Measurements from ENCODE around the gene ABCC12. TPM values are rescaled to one million over a fixed set of nuclear protein-coding genes. Genes with fewer than 3 reads are reported as not detected.

Gene ABCC12
- total and polyA plus RNA-seq, 2 donors (not counting 1 experiment from before 2014, with no cell fraction given): not detected

GRCh38 chr16:48138543-48138942, 17.2 kb downstream of the ABCC12 start:
- Histone ChIP-seq H3K4me2 (ENCODE audit: extremely low read depth, insufficient read depth, low read length) (no peak overlapping the region), H3K9ac (ENCODE audit: insufficient read depth, low read length) (no peak overlapping the region), H3K79me2 (ENCODE audit: control insufficient read depth, insufficient read depth, low read length) (no peaks in the 10 kb centered on the region), H3K27me3 (ENCODE audit: control insufficient read depth, insufficient read depth, low read length) (no peaks in the 10 kb centered on the region), H3K27ac (ENCODE audit: insufficient read depth, low read length) (no peak overlapping the region), H3K36me3 (ENCODE audit: control insufficient read depth, insufficient read depth, low read length) (no peaks in the 10 kb centered on the region), H3K4me1 (ENCODE audit: control insufficient read depth, extremely low read depth, insufficient read depth, low read length) (no peaks in the 10 kb centered on the region), H2AFZ (ENCODE audit: low read length) (no peak overlapping the region), H3K9me3 (ENCODE audit: control insufficient read depth, insufficient read depth, low read depth, low read length) (no peaks in the 10 kb centered on the region), H3K4me3 (replicated peaks in 1 of 4; ENCODE audit: control extremely low read depth in 1 of 4, insufficient read depth in 1 of 4, low read depth in 3 of 4, low read length in 4 of 4) (no peak overlapping the region), H4K20me1 (ENCODE audit: control insufficient read depth, extremely low read depth, insufficient read depth, low read length) (no peaks in the 10 kb centered on the region)
- TF ChIP-seq EZH2 (IDR thresholded peaks at IDR 0.05; ENCODE audit: low read length, missing control alignments) (no peak), CTCF (conservative IDR thresholded peaks at IDR 0.05 in 1 of 2, IDR thresholded peaks at IDR 0.05 in 1 of 2; ENCODE audit: low read depth in 1 of 2, low read length in 2 of 2) (no peak)
- no peak for DNase-seq (ENCODE audit: low read depth in 2 of 2)

GRCh38 chr16:48137822-48138221, 18.0 kb downstream of the ABCC12 start:
- Histone ChIP-seq H3K79me2 (ENCODE audit: control insufficient read depth, insufficient read depth, low read length) (no peaks in the 10 kb centered on the region), H4K20me1 (ENCODE audit: control insufficient read depth, extremely low read depth, insufficient read depth, low read length) (no peaks in the 10 kb centered on the region), H3K36me3 (ENCODE audit: control insufficient read depth, insufficient read depth, low read length) (no peaks in the 10 kb centered on the region), H3K27me3 (ENCODE audit: control insufficient read depth, insufficient read depth, low read length) (no peaks in the 10 kb centered on the region), H3K4me3 (replicated peaks in 1 of 4; ENCODE audit: control extremely low read depth in 1 of 4, insufficient read depth in 1 of 4, low read depth in 3 of 4, low read length in 4 of 4) (no peak overlapping the region), H3K9me3 (ENCODE audit: control insufficient read depth, insufficient read depth, low read depth, low read length) (no peaks in the 10 kb centered on the region), H3K27ac (ENCODE audit: insufficient read depth, low read length) (no peak overlapping the region), H3K4me1 (ENCODE audit: control insufficient read depth, extremely low read depth, insufficient read depth, low read length) (no peaks in the 10 kb centered on the region), H2AFZ (ENCODE audit: low read length) (no peak overlapping the region), H3K9ac (ENCODE audit: insufficient read depth, low read length) (no peak overlapping the region), H3K4me2 (ENCODE audit: extremely low read depth, insufficient read depth, low read length) (no peak overlapping the region)
- no peak for DNase-seq (ENCODE audit: low read depth in 2 of 2)
- TF ChIP-seq EZH2 (IDR thresholded peaks at IDR 0.05; ENCODE audit: low read length, missing control alignments) (no peak), CTCF (conservative IDR thresholded peaks at IDR 0.05 in 1 of 2, IDR thresholded peaks at IDR 0.05 in 1 of 2; ENCODE audit: low read depth in 1 of 2, low read length in 2 of 2) (no peak)

- no peak overlapping the region for H3K27ac ChIP-seq (ENCODE audit: insufficient read depth, low read length)
- peak in 1 of 2 donors; percentile 55 for DNase-seq (ENCODE audit: low read depth in 2 of 2)
- no peak overlapping the region for H3K4me3 ChIP-seq (replicated peaks in 1 of 4; ENCODE audit: control extremely low read depth in 1 of 4, insufficient read depth in 1 of 4, low read depth in 3 of 4, low read length in 4 of 4)
- no peaks in the 10 kb centered on the region for H3K27me3 ChIP-seq (ENCODE audit: control insufficient read depth, insufficient read depth, low read length)
- H3K4me2 ChIP-seq (ENCODE audit: extremely low read depth, insufficient read depth, low read length): no peak overlapping the region
- no peaks in the 10 kb centered on the region for H3K36me3 ChIP-seq (ENCODE audit: control insufficient read depth, insufficient read depth, low read length)
- no peak overlapping the region for H2AFZ ChIP-seq (ENCODE audit: low read length)
- no peak for TF ChIP-seq CTCF (conservative IDR thresholded peaks at IDR 0.05 in 1 of 2, IDR thresholded peaks at IDR 0.05 in 1 of 2; ENCODE audit: low read depth in 1 of 2, low read length in 2 of 2)
- TF ChIP-seq EZH2 (IDR thresholded peaks at IDR 0.05; ENCODE audit: low read length, missing control alignments): no peak
- no peaks in the 10 kb centered on the region for H3K79me2 ChIP-seq (ENCODE audit: control insufficient read depth, insufficient read depth, low read length)
- no peaks in the 10 kb centered on the region for H3K9me3 ChIP-seq (ENCODE audit: control insufficient read depth, insufficient read depth, low read depth, low read length)
- no peaks in the 10 kb centered on the region for H3K4me1 ChIP-seq (ENCODE audit: control insufficient read depth, extremely low read depth, insufficient read depth, low read length)
- no peak overlapping the region for H3K9ac ChIP-seq (ENCODE audit: insufficient read depth, low read length)
- no peaks in the 10 kb centered on the region for H4K20me1 ChIP-seq (ENCODE audit: control insufficient read depth, extremely low read depth, insufficient read depth, low read length)
Measured at GRCh38 chr16:48136547-48137360, 19.0 kb downstream of the ABCC12 start.
